ENCODE measurements around the gene GEMIN8.
A peak's percentile ranks its signal among the peaks of the same experiment; 100 is the strongest.

GEMIN8 gene

DNA sequence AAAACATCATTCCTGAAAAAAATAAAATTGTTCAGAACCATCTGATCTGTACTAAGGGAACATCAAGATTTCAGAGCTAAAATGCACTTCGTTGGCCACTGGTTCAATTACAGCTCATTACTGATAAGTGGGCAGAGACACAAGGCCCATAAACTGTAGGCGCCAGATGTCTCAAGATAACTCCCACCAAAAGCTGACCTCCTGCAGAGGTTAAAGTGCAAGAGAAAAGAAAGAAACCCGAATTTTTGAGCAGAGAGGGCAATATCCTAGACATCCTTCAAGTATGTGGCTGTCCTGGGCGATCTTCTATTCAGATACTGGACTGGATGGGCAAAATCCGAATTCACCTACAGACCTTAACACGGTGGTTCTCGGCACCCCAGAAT, 660 bp downstream of the GEMIN8 start:
- peaks cover 2% of the 10 kb centered on the region for H3K36me3 Mint-ChIP-seq (ENCODE audit: low read depth)
- no peaks in the 10 kb centered on the region for H3K27me3 Mint-ChIP-seq

DNA sequence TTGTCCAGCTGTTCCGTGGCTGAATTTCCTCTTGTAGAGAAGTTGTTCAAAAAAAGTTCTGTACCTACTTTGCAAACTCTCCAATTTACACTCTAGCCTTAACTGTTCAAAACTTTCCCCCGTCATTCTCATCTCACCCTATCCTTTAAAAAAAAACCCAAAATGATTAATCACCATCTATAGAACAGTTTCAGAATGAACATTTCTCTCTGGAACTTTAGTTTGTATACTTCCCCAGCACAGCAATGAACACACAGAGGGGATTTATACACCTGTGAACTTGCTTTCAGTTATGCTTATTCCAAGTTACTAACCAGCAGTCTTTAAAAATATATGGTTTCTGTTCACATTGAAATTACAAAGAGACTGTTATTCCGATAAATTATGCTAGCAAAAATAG, 1.2 kb downstream of the GEMIN8 start:
- H3K27me3 Mint-ChIP-seq: no peaks in the 10 kb centered on the region
- peak overlapping the region; percentile 98 for H3K27ac Mint-ChIP-seq
- no peak for DNase-seq
- H3K9me3 Mint-ChIP-seq: no peaks in the 10 kb centered on the region
- H3K36me3 Mint-ChIP-seq (ENCODE audit: low read depth): peaks cover 5% of the 10 kb centered on the region
- H3K4me3 Mint-ChIP-seq: peak overlapping the region; percentile 94
- H3K4me1 Mint-ChIP-seq: peaks cover 37% of the 10 kb centered on the region
- peak; percentile 35 for ATAC-seq

More for the DNA sequence above, 660 bp downstream of the GEMIN8 start:
- ATAC-seq (no peak), DNase-seq (no peak)
- Mint-ChIP-seq H3K9me3 (no peaks in the 10 kb centered on the region), H3K27ac (peak overlapping the region; percentile 98), H3K4me3 (peak overlapping the region; percentile 94), H3K4me1 (peaks cover 37% of the 10 kb centered on the region)

DNA sequence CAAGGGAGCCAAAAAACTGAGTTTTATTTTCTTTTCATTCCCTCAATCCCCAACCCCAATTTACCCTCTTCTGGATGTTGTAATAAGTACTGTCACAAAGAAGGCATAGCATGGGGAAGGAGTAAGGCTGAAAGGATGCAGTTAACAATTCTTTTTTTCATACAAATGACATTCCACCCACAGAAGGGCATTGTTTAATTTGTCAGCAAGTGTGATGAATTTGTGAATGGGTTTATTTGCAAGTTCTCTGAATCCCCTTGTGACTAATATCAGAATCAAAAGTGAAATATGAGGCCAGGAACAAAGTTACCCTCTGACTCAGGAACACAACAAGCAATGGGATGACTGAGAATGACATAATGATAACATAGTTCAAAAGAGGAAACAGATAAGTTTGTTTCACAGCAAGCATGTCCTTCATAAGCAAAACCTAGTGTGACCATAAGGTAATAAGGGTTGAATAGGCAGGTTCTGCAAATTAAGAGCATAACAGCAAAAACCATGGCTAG, 2.1 kb downstream of the GEMIN8 start:
- H3K9me3 Mint-ChIP-seq: no peaks in the 10 kb centered on the region
- peak overlapping the region; percentile 94 for H3K4me3 Mint-ChIP-seq
- H3K27ac Mint-ChIP-seq: peak overlapping the region; percentile 98
- peaks cover 5% of the 10 kb centered on the region for H3K36me3 Mint-ChIP-seq (ENCODE audit: low read depth)
- peak; percentile 56 for ATAC-seq
- no peak for DNase-seq
- H3K4me1 Mint-ChIP-seq: peaks cover 37% of the 10 kb centered on the region
- H3K27me3 Mint-ChIP-seq: no peaks in the 10 kb centered on the region

DNA sequence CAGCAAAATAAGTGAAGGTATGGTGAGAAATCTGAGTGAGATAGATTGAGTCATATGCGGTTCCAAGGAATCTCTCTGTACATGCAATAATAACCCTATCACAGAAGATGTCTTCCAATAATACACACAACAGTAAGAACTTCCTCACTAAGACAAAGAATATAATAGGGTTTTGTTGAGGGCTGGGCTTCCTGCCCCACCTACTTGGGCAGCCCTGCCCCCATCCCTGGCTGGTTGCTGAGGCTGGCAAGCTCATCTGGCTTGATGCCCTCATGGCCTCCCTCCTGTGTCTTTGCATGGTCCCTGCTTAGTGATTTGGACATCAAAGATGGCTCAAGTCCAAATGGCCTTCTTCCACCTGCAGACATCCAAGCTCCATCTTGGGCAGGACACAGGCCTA, 2.7 kb downstream of the GEMIN8 start:
- DNase-seq (no peak), ATAC-seq (no peak)
- H3K36me3 Mint-ChIP-seq (ENCODE audit: low read depth): peaks cover 8% of the 10 kb centered on the region
- peak overlapping the region; percentile 98 for H3K27ac Mint-ChIP-seq
- no peaks in the 10 kb centered on the region for H3K9me3 Mint-ChIP-seq
- H3K4me1 Mint-ChIP-seq: peaks cover 34% of the 10 kb centered on the region
- H3K27me3 Mint-ChIP-seq: no peaks in the 10 kb centered on the region
- peak overlapping the region; percentile 42 for H3K4me3 Mint-ChIP-seq

DNA sequence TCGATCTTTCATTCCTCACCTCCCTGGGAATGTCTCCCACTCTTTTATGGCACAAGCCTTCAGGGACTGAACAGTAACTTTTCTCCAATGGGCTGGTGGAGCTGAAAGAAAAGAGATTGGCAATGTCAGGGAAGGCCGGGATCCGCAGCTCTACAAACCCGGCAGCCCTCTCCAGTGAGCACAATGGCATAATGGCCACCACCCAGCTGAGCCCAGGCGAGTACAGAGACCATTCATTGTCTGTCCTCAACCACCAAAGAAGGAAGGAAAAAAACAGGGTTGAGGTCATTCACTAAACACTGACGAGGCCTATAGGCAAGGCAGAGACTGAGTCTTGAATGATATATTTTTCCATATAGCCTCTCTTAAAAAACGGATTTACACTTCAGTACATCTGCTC, 3.6 kb downstream of the GEMIN8 start:
- ATAC-seq: no peak
- H3K27ac Mint-ChIP-seq: peak overlapping the region; percentile 42

DNA sequence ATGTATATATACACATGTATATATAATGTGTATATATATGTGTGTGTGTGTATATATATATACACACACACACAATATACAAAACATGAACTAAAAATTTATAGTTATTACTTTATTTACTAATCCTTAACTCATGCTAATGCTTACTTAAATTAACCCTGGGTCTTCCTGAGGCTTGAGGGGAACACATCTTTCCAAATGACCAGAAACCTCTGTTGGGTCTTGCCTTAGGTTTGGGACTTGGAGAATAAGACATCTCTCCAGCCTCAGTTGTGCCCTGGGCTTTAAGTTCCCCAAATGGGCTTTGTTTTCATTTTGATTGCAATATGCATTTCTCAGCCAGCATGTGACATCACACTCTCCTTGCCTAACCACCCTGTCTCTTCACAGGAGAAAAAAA, 7.7 kb downstream of the GEMIN8 start:
- DNase-seq: no peak
- Mint-ChIP-seq H3K9me3 (no peaks in the 10 kb centered on the region), H3K4me1 (peaks cover 10% of the 10 kb centered on the region), H3K27me3 (no peaks in the 10 kb centered on the region), H3K27ac (no peak overlapping the region), H3K36me3 (ENCODE audit: low read depth) (peaks cover 8% of the 10 kb centered on the region), H3K4me3 (no peak overlapping the region)
- ATAC-seq: no peak

More for the DNA sequence above, 3.6 kb downstream of the GEMIN8 start:
- no peak for DNase-seq
- Mint-ChIP-seq H3K9me3 (no peaks in the 10 kb centered on the region), H3K27me3 (no peaks in the 10 kb centered on the region), H3K4me1 (peaks cover 30% of the 10 kb centered on the region), H3K4me3 (no peak overlapping the region), H3K36me3 (ENCODE audit: low read depth) (peaks cover 8% of the 10 kb centered on the region)

DNA sequence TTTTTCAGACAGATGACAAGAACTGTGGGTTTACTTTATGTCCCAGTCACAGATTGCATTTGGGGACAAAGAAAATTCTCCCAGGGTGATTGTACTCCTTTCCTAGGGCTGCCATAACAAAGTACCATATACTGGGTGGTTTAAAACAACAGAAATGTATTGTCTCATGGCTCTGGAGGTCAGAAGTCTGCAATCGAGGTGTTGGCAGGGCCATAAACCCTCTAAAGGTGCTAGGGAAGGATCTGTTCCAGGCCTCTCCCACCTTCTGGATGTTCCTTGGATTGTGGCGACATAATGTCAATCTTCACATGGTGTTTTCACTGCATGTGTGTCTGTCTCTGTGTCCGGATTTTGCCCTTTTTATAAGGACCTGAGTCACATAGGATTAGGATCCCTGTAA, 12.3 kb downstream of the GEMIN8 start:
- DNase-seq (no peak), ATAC-seq (no peak)
- H3K4me3 Mint-ChIP-seq: no peak overlapping the region
- no peaks in the 10 kb centered on the region for H3K27me3 Mint-ChIP-seq
- H3K36me3 Mint-ChIP-seq (ENCODE audit: low read depth): peaks cover 20% of the 10 kb centered on the region
- H3K4me1 Mint-ChIP-seq: peaks cover 19% of the 10 kb centered on the region
- no peak overlapping the region for H3K27ac Mint-ChIP-seq
- no peaks in the 10 kb centered on the region for H3K9me3 Mint-ChIP-seq

DNA sequence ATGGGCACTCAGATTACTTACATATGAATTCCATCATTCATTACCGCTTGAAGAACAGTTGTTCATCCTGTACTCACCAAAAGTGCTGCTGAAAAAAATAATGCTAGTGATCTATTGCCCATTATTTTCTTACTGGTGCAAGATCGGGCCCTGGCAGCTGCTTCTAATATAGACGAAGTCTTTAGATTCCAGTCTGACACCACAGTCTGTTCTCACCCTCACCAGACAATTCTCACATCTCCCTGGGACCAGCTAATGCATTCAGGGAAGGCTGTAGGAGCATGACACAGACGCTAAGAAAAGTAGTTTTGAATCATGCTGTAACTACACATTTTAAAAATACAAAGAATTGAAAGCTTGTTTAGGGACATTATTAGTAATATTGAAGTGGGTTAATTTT, 13.8 kb downstream of the GEMIN8 start:
- ATAC-seq (no peak), DNase-seq (no peak)
- Mint-ChIP-seq H3K9me3 (no peaks in the 10 kb centered on the region), H3K27me3 (no peaks in the 10 kb centered on the region), H3K27ac (no peak overlapping the region), H3K36me3 (ENCODE audit: low read depth) (peaks cover 17% of the 10 kb centered on the region), H3K4me1 (peaks cover 20% of the 10 kb centered on the region), H3K4me3 (no peak overlapping the region)

DNA sequence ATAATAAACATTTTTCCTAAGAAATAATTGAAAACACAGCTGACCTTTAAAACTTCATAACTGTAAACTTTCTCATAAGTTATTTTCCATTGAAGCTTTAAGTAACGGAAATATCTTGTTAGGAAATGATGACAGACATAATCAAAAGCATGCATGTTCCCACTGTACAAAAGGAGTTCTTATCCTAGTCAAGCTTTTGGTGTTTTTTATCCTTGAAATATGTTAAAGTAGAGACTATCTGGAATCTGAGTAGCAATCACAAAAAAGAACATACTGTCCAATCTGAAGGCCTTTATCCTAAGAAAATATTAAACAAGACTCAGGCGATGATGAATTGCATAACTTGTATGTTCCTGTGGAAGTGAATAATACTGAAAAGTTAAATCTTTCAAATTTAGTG, 14.4 kb downstream of the GEMIN8 start:
- ATAC-seq: no peak
- Mint-ChIP-seq H3K9me3 (no peaks in the 10 kb centered on the region), H3K27me3 (no peaks in the 10 kb centered on the region), H3K27ac (no peak overlapping the region), H3K36me3 (ENCODE audit: low read depth) (peaks cover 17% of the 10 kb centered on the region), H3K4me1 (peaks cover 22% of the 10 kb centered on the region), H3K4me3 (no peak overlapping the region)
- DNase-seq: no peak

DNA sequence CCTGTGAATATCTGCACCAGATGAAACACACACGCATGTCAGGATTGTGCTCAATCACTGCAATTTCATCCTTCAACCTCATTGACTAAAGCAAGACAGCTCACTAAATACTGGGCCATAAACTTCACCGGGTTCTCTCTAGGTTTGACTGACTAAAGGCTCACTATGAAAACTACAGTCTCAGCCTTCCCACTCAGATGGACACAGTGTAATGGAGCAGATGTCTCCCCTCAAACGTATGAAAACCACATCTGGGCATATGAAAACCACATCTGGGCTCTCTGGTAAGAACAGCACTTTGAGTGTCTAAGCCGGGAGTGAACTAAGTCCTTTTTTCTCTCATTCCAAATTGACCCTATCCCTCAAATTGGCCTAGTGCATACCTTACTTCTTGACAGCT, 15.2 kb downstream of the GEMIN8 start:
- peaks cover 17% of the 10 kb centered on the region for H3K36me3 Mint-ChIP-seq (ENCODE audit: low read depth)
- DNase-seq (no peak), ATAC-seq (peak; percentile 46)
- H3K27me3 Mint-ChIP-seq: no peaks in the 10 kb centered on the region
- peaks cover 22% of the 10 kb centered on the region for H3K4me1 Mint-ChIP-seq
- H3K4me3 Mint-ChIP-seq: no peak overlapping the region
- H3K27ac Mint-ChIP-seq: no peak overlapping the region
- no peaks in the 10 kb centered on the region for H3K9me3 Mint-ChIP-seq

DNA sequence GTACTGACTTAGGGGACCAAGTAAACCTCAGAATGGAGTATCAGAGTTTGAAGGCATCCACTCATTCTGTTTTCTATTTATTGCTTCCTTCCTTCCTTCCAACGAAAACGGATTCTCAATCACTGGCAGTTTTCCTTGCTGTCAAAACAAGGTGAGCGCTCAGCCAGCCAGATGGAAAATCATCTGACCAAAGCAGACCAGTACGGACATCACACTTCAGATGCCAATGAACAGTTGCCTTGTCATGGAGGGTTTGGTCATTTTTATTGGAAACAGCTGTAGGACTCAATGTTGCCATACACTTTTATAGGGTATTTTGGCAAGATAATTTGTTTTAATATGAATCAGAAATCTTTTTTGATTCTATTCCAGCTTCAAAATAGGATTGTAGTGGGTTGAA, 16.6 kb downstream of the GEMIN8 start:
- Mint-ChIP-seq H3K4me1 (peaks cover 22% of the 10 kb centered on the region), H3K27me3 (no peaks in the 10 kb centered on the region), H3K4me3 (no peak overlapping the region), H3K9me3 (no peaks in the 10 kb centered on the region), H3K27ac (no peak overlapping the region), H3K36me3 (ENCODE audit: low read depth) (peaks cover 17% of the 10 kb centered on the region)
- DNase-seq (no peak), ATAC-seq (no peak)

DNA sequence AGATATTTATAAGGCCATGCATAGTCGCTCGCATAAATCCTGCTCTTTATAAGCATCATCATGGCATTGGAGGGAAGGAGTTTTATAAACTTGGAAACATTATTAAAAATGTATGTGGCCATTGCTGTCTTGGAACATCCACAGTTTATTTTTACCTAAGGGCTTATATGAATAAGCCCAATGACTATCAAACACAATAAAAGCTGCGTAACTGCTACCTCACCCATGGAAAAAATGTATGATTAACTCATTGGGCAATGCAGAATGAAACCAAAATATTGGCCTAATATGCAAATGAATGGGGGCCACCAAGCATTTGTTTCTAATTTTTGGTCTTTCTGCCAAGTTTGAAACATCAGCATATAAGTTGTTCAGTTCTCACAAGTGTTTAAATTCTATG, 19.1 kb downstream of the GEMIN8 start:
- Mint-ChIP-seq H3K27ac (no peak overlapping the region), H3K36me3 (ENCODE audit: low read depth) (peaks cover 18% of the 10 kb centered on the region), H3K27me3 (no peaks in the 10 kb centered on the region), H3K9me3 (no peaks in the 10 kb centered on the region), H3K4me3 (no peak overlapping the region), H3K4me1 (peaks cover 18% of the 10 kb centered on the region)
- DNase-seq (no peak), ATAC-seq (no peak)

DNA sequence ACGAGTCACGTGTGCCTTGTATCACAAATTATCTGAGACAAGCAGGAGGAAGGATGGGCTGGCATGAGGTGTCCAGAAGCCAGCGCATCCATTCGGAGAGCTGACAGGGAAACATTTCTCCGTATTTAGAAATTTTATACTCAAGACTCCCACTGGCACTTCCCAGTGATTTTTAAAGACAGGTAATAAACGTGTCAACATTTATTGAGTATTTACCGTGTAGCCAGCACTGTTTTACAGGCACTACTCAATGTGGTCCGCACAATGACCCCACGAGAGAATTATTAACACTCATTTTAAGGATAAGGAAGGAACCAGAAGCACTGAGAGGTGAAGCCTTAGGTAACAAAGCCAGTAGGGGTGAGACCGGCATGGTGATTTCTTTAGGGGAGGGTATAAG, 23.2 kb downstream of the GEMIN8 start:
- H3K27ac Mint-ChIP-seq: no peak overlapping the region
- peaks cover 18% of the 10 kb centered on the region for H3K4me1 Mint-ChIP-seq
- H3K9me3 Mint-ChIP-seq: no peaks in the 10 kb centered on the region
- peaks cover 13% of the 10 kb centered on the region for H3K36me3 Mint-ChIP-seq (ENCODE audit: low read depth)
- DNase-seq (no peak), ATAC-seq (no peak)
- no peaks in the 10 kb centered on the region for H3K27me3 Mint-ChIP-seq
- H3K4me3 Mint-ChIP-seq: no peak overlapping the region

DNA sequence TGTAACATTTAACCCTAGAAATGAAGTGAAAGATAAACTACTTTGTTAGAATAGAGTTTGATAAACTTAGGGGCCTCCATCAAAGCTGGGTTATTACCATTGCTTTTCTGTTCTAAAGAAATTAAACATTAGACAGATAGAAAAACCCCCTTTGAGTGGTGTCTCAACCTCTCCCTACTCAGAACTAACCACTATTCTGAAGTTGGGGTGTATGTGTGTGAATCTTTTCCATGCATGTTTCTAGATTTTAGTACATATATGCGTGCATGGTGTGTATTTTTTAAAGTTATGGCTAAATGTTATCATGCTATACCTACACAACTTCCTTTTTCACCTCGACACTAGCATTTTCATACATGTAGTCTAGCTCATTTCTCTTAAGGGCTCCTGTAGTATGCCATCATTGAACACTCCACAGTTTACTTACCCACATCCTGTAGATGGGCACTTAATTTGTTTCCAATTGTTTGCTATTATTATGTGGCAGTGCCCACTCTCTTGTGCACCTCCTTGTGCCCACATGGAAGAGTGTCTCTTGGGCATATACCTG, 25.7 kb downstream of the GEMIN8 start:
- Mint-ChIP-seq H3K36me3 (ENCODE audit: low read depth) (peaks cover 15% of the 10 kb centered on the region), H3K27me3 (no peaks in the 10 kb centered on the region), H3K4me1 (peaks cover 17% of the 10 kb centered on the region), H3K9me3 (no peaks in the 10 kb centered on the region), H3K4me3 (peak overlapping the region; percentile 14), H3K27ac (peak overlapping the region; percentile 27)
- DNase-seq: no peak
- peak; percentile 65 for ATAC-seq

DNA sequence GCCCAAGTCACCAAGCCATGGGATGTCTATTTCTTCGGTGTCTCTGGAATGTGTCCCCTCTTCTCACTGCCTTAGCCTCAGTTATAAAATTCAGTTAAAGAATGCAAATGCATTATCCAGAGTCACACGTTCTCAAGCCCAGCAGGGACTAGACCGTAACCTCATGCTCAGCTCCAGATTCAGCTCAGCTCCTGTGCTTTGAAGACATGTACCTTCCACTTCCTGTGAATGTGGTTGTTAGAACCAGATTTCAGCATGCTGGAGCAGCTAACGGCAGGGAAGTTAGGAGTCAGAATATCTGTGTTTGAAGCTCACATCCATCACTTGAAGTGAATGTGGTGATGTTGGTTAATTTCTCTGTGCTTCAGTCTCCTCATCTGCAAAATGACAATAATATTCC, 26.7 kb downstream of the GEMIN8 start:
- Mint-ChIP-seq H3K27me3 (no peaks in the 10 kb centered on the region), H3K9me3 (no peaks in the 10 kb centered on the region)

DNA sequence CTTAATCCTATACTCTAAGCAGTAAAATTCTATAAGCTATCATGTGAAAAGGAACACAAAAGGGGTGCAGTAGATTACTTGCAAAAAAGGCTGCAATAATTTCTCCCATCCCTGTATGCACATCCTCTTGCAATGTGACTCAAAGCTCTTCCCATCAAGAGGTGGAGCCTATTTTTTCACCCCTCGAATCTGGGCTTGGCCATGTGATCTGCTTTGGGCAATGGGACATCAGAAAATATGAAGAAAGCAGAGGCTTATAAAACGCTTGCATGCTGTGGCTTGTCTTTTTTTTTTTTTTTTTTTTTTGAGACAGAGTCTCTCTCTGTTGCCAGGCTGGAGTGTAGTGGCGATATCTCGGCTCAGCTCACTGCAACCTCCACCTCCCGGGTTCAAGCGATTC, 33.0 kb downstream of the GEMIN8 start:
- Mint-ChIP-seq H3K36me3 (ENCODE audit: low read depth) (peaks cover 2% of the 10 kb centered on the region), H3K27me3 (no peaks in the 10 kb centered on the region), H3K4me3 (no peak overlapping the region), H3K4me1 (peaks cover 1% of the 10 kb centered on the region), H3K27ac (no peak overlapping the region), H3K9me3 (no peaks in the 10 kb centered on the region)
- ATAC-seq (no peak), DNase-seq (no peak)

More for the DNA sequence above, 26.7 kb downstream of the GEMIN8 start:
- H3K27ac Mint-ChIP-seq: no peak overlapping the region
- DNase-seq (no peak), ATAC-seq (no peak)
- peaks cover 17% of the 10 kb centered on the region for H3K4me1 Mint-ChIP-seq
- H3K36me3 Mint-ChIP-seq (ENCODE audit: low read depth): peaks cover 15% of the 10 kb centered on the region
- no peak overlapping the region for H3K4me3 Mint-ChIP-seq
